Measurements from ENCODE around the gene QSOX1.

Gene QSOX1

DNA sequence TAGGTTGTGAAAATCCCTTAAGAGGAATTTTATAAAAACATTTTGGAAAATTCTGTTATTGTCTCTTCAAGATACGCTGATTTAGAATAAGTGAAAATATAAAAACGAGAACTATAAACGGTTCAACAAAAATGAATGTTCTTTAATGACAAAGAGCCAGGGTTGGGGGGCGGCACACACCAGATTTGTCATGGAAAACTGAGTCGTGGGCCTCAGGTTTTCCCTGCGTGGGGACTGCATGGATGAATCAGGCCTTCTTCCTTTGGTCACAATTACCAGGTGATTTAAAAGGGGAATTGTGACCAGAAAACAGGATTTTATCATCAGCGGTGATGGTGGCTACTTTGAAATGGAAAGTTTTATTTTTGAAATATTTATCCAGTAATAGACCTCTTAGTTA, 84.0 kb downstream of the QSOX1 start:
- no peak overlapping the region for H3K4me3 ChIP-seq (ENCODE audit: insufficient read depth, low read length, poor library complexity, severe bottlenecking)
- no peak for TF ChIP-seq EZH2phosphoT487 (conservative IDR thresholded peaks at IDR 0.05; ENCODE audit: low read length)
- TF ChIP-seq, protein P1, sequence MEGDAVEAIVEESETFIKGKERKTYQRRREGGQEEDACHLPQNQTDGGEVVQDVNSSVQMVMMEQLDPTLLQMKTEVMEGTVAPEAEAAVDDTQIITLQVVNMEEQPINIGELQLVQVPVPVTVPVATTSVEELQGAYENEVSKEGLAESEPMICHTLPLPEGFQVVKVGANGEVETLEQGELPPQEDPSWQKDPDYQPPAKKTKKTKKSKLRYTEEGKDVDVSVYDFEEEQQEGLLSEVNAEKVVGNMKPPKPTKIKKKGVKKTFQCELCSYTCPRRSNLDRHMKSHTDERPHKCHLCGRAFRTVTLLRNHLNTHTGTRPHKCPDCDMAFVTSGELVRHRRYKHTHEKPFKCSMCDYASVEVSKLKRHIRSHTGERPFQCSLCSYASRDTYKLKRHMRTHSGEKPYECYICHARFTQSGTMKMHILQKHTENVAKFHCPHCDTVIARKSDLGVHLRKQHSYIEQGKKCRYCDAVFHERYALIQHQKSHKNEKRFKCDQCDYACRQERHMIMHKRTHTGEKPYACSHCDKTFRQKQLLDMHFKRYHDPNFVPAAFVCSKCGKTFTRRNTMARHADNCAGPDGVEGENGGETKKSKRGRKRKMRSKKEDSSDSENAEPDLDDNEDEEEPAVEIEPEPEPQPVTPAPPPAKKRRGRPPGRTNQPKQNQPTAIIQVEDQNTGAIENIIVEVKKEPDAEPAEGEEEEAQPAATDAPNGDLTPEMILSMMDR (IDR thresholded peaks at IDR 0.05; ENCODE audit: insufficient read depth, low read length, poor library complexity, severe bottlenecking) = no peak
- H3K9ac ChIP-seq (ENCODE audit: low read length) = no peak overlapping the region
- H2AFZ ChIP-seq (ENCODE audit: low read depth, low read length, severe bottlenecking) = no peak overlapping the region
- no peak overlapping the region for H3K27ac ChIP-seq (ENCODE audit: low read depth, low read length)
- no peaks in the 10 kb centered on the region for H3K36me3 ChIP-seq (ENCODE audit: low read length)
- H3K4me2 ChIP-seq (ENCODE audit: low read depth, low read length, poor library complexity, severe bottlenecking) = no peak overlapping the region
- no peaks in the 10 kb centered on the region for H3K27me3 ChIP-seq (ENCODE audit: low read length)
- no peaks in the 10 kb centered on the region for H3K9me2 ChIP-seq (replicated peaks; ENCODE audit: insufficient read depth, low read length)
- no peaks in the 10 kb centered on the region for H3K9me3 ChIP-seq (ENCODE audit: insufficient read depth, low read length)
- no peaks in the 10 kb centered on the region for H3K79me2 ChIP-seq (ENCODE audit: insufficient read depth, low read length)
- no peaks in the 10 kb centered on the region for H3F3A ChIP-seq (ENCODE audit: insufficient read depth)
- no peaks in the 10 kb centered on the region for H4K20me1 ChIP-seq (ENCODE audit: low read depth, low read length)

DNA sequence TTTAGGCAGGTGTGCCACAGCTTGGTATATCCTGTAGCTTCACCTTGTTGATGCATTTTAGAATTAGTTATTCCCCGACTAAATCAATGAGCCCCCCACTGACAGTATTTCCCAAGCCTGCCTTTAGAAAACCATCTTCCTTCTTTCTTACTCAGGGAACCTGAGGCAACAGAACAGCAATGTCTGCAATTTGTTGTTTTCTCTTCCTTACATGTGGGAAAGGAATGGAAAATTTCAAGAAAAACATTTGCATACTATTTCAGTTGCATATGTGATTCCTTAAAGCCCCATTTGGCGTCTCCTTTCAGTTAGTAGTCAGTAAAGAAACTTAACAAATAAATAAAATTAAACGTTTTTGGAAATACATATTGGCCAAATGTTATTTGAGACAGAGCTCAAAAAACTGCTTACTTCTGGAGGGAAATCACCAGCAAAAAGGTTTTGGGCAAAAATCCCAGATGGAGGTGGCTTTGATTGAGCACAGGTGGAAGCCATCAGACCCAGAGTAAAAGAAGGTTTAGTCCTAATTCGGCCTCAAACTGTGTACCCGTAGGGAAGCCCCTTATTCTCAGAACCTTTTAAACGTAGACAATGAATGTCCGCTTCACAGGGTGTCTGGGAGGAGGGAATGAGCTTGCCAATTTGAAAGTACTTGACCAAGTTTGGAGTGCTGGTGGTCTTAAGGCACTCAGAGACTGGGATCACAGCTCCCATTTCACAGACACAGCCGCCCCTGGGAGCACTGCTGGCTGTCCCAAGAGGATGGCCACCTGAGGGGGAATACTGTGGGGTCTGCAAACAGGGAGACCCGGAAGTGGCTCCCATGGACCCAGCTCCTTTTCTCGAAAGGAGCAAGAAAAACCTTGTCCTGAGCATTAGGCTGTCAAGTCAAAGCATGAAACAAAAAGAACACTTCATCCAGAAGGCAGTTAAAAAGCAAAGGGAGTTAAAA, 84.8 kb downstream of the QSOX1 start:
- Histone ChIP-seq H3K4me2 (ENCODE audit: low read depth, low read length, poor library complexity, severe bottlenecking) (no peak overlapping the region), H3F3A (ENCODE audit: insufficient read depth) (no peaks in the 10 kb centered on the region), H3K9ac (ENCODE audit: low read length) (no peak overlapping the region), H3K9me3 (ENCODE audit: insufficient read depth, low read length) (no peaks in the 10 kb centered on the region), H3K27me3 (ENCODE audit: low read length) (no peaks in the 10 kb centered on the region), H3K36me3 (ENCODE audit: low read length) (no peaks in the 10 kb centered on the region), H4K20me1 (ENCODE audit: low read depth, low read length) (no peaks in the 10 kb centered on the region), H2AFZ (ENCODE audit: low read depth, low read length, severe bottlenecking) (no peak overlapping the region), H3K9me2 (replicated peaks; ENCODE audit: insufficient read depth, low read length) (no peaks in the 10 kb centered on the region), H3K4me3 (ENCODE audit: insufficient read depth, low read length, poor library complexity, severe bottlenecking) (no peak overlapping the region), H3K27ac (ENCODE audit: low read depth, low read length) (no peak overlapping the region), H3K79me2 (ENCODE audit: insufficient read depth, low read length) (no peaks in the 10 kb centered on the region)
- TF ChIP-seq, protein P1 (IDR thresholded peaks at IDR 0.05; ENCODE audit: insufficient read depth, low read length, poor library complexity, severe bottlenecking) = no peak
- TF ChIP-seq EZH2phosphoT487 (conservative IDR thresholded peaks at IDR 0.05; ENCODE audit: low read length) = no peak

DNA sequence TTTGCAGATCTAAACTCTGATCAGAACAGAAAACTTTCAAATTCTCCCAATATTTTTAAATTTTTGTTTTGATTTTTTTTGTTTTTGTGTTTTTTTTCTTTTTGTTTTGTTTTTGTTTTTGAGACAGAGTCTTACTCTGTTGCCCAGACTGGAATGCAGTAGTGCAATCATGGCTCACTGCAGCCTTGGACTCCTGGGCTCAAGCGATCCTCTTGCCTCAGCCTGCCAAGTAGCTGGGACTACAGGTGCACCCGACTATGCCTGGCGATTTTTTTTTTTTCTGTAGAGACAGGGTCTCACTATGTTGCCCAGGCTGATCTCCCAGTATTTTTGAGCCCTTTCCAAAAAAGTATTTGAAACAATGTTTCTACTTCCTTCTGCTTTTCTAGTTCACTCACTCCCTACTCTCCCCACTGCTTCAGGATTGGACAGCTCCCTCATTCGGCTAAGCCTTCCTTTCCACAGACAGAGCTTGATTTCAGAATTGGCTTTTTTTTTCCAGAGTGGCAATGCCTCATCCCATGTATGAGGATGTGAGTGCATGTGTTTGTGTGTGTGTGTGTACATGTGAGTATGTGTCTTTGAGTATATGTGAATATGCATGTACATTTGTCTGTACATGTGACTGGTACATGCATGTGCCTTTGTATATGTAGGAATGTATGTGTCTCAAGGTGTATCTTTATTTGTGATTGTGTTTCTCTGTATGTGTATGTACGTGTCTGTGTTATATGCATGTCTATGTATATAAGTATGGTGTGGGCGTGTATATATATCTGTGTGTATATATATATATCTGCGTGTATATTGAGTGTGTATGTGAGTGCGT, 87.3 kb downstream of the QSOX1 start:
- H3K36me3 ChIP-seq (ENCODE audit: low read length) = no peaks in the 10 kb centered on the region
- H3K9ac ChIP-seq (ENCODE audit: low read length) = no peak overlapping the region
- no peak overlapping the region for H3K4me3 ChIP-seq (ENCODE audit: insufficient read depth, low read length, poor library complexity, severe bottlenecking)
- H3K4me2 ChIP-seq (ENCODE audit: low read depth, low read length, poor library complexity, severe bottlenecking) = no peak overlapping the region
- no peaks in the 10 kb centered on the region for H3K27me3 ChIP-seq (ENCODE audit: low read length)
- H3K27ac ChIP-seq (ENCODE audit: low read depth, low read length) = no peak overlapping the region
- no peaks in the 10 kb centered on the region for H4K20me1 ChIP-seq (ENCODE audit: low read depth, low read length)
- TF ChIP-seq, protein P1 (IDR thresholded peaks at IDR 0.05; ENCODE audit: insufficient read depth, low read length, poor library complexity, severe bottlenecking) = no peak
- no peak for TF ChIP-seq EZH2phosphoT487 (conservative IDR thresholded peaks at IDR 0.05; ENCODE audit: low read length)
- H3K79me2 ChIP-seq (ENCODE audit: insufficient read depth, low read length) = no peaks in the 10 kb centered on the region
- no peak overlapping the region for H2AFZ ChIP-seq (ENCODE audit: low read depth, low read length, severe bottlenecking)
- H3K9me3 ChIP-seq (ENCODE audit: insufficient read depth, low read length) = no peaks in the 10 kb centered on the region
- no peaks in the 10 kb centered on the region for H3F3A ChIP-seq (ENCODE audit: insufficient read depth)
- no peaks in the 10 kb centered on the region for H3K9me2 ChIP-seq (replicated peaks; ENCODE audit: insufficient read depth, low read length)

Measured in SU-DHL-6 (cell line).